ENCODE measurements around the gene WDR88.

The WDR88 gene

DNA sequence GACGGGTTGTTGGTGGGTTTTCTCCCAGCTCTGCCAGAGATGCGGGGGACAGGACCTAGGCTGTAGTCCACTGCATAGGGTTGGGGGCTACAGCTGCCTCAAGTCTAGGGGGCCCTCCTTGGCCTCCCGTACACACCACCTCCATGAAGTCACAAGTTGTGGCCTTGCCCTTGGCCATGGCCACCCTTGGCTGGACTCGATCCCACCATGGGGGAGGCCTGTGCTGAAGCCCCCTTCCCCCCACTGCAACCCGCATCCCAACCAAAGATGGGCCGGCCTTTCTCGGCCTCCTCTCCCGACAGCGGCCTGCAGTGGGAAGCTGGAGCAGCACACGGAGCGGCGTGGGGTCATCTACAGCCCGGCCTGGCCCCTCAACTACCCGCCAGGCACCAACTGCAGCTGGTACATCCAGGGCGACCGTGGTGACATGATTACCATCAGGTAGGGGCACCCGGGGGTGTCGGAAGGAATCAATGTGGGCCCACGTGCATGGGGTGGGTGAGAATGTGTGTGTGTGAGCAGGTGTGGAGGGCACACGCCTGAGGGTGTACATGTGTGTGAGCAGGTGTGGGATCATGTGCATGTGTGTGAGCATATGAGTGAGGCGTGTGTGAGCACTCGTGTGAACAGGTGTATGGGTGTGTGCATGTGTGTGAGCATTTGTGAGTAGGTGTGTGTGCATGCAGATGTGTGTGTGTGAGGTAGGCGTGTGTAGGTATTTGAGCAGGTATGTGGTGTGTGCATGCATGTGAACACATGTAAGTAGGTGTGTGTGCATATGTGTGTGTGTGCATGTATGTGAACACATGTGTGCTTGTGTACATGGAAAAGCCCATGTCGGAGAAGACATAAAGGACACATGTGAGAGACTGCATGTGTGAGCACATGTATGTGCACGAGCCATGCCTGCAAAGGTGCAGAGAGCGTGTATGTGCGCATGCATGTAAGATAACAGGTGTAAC lies 70.9 kb downstream of the WDR88 start:
- Histone ChIP-seq H2AFZ (ENCODE audit: low read depth, low read length) (no peak overlapping the region), H3K4ac (ENCODE audit: low read depth in 1 of 2, low read length in 2 of 2) (no peak overlapping the region), H3K4me1 (ENCODE audit: control insufficient read depth, insufficient read depth, low read depth, low read length) (peaks cover 9% of the 10 kb centered on the region), H3K14ac (ENCODE audit: low read length in 2 of 2) (no peak overlapping the region), H3K4me2 (ENCODE audit: low read length, poor library complexity, severe bottlenecking) (no peak overlapping the region), H3K79me1 (replicated peaks; ENCODE audit: low read length, poor library complexity, severe bottlenecking) (no peaks in the 10 kb centered on the region), H2BK12ac (ENCODE audit: low read length in 2 of 2) (no peak overlapping the region), H3K27ac (ENCODE audit: low read length, poor library complexity, severe bottlenecking) (no peak overlapping the region), H3K18ac (ENCODE audit: low read depth in 1 of 2, low read length in 2 of 2) (no peak overlapping the region), H4K8ac (ENCODE audit: low read length) (no peak overlapping the region), H2BK120ac (ENCODE audit: low read depth, low read length) (no peak overlapping the region), H2BK5ac (ENCODE audit: low read depth, low read length, poor library complexity, severe bottlenecking) (no peak overlapping the region), H4K91ac (ENCODE audit: low read length) (peak overlapping the region; percentile 19), H3K27me3 (ENCODE audit: control insufficient read depth in 1 of 2, insufficient read depth in 1 of 2, low read length in 2 of 2) (no peaks in the 10 kb centered on the region), H3K4me3 (ENCODE audit: insufficient read depth in 1 of 2, low read depth in 1 of 2, low read length in 2 of 2) (no peak overlapping the region), H2BK15ac (ENCODE audit: low read depth, poor library complexity, severe bottlenecking) (no peak overlapping the region), H2AK5ac (ENCODE audit: low read length, severe bottlenecking) (no peak overlapping the region), H3K9me3 (ENCODE audit: control insufficient read depth, low read length) (no peaks in the 10 kb centered on the region), H3K23ac (ENCODE audit: low read length in 2 of 2) (no peak overlapping the region), H3K36me3 (ENCODE audit: control insufficient read depth in 1 of 2, insufficient read depth in 2 of 2, low read depth in 1 of 2, low read length in 2 of 2) (peaks cover 39 to 73% of the 10 kb centered on the region in 2 experiments), H3K9ac (ENCODE audit: low read length) (no peak overlapping the region)
- 95% methylated on average over 27 of the region's 27 CpGs for WGBS
- DNase-seq = no peak

DNA sequence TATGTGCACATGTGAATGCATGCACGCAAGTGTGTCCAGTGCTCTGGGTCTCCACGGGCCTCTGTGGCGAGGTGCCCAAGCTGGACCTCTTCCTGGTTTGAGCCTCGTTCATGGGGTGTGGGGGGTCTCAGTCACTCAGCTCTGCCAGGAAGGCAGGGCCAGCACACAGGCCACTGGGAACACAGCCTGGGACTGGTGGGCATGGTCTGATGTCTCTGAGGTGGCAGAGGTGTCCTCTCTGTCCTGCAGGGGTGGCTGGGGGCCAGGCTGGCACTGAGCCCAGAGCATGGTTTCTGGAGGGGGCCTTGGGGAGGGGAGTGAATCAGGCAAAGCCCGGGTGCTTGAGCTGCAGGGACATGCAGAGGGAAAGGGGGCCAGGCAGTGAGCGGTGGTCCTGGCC lies 71.6 kb downstream of the WDR88 start:
- H2AFZ ChIP-seq (ENCODE audit: low read depth, low read length) = no peak overlapping the region
- no peak overlapping the region for H3K4me3 ChIP-seq (ENCODE audit: insufficient read depth in 1 of 2, low read depth in 1 of 2, low read length in 2 of 2)
- H2BK120ac ChIP-seq (ENCODE audit: low read depth, low read length) = no peak overlapping the region
- H3K9ac ChIP-seq (ENCODE audit: low read length) = no peak overlapping the region
- H4K8ac ChIP-seq (ENCODE audit: low read length) = no peak overlapping the region
- no peak overlapping the region for H3K4me2 ChIP-seq (ENCODE audit: low read length, poor library complexity, severe bottlenecking)
- H3K9me3 ChIP-seq (ENCODE audit: control insufficient read depth, low read length) = no peaks in the 10 kb centered on the region
- H3K14ac ChIP-seq (ENCODE audit: low read length in 2 of 2) = no peak overlapping the region
- H3K4me1 ChIP-seq (ENCODE audit: control insufficient read depth, insufficient read depth, low read depth, low read length) = peaks cover 9% of the 10 kb centered on the region
- no peak overlapping the region for H3K23ac ChIP-seq (ENCODE audit: low read length in 2 of 2)
- no peak overlapping the region for H2BK12ac ChIP-seq (ENCODE audit: low read length in 2 of 2)
- no peak overlapping the region for H4K91ac ChIP-seq (ENCODE audit: low read length)
- peaks cover 36 to 69% of the 10 kb centered on the region in 2 experiments for H3K36me3 ChIP-seq (ENCODE audit: control insufficient read depth in 1 of 2, insufficient read depth in 2 of 2, low read depth in 1 of 2, low read length in 2 of 2)
- DNase-seq = no peak
- 96% methylated on average over 6 of the region's 6 CpGs for WGBS
- H2BK5ac ChIP-seq (ENCODE audit: low read depth, low read length, poor library complexity, severe bottlenecking) = no peak overlapping the region
- H2BK15ac ChIP-seq (ENCODE audit: low read depth, poor library complexity, severe bottlenecking) = no peak overlapping the region
- no peak overlapping the region for H3K27ac ChIP-seq (ENCODE audit: low read length, poor library complexity, severe bottlenecking)
- no peak overlapping the region for H2AK5ac ChIP-seq (ENCODE audit: low read length, severe bottlenecking)
- H3K27me3 ChIP-seq (ENCODE audit: control insufficient read depth in 1 of 2, insufficient read depth in 1 of 2, low read length in 2 of 2) = no peaks in the 10 kb centered on the region
- H3K4ac ChIP-seq (ENCODE audit: low read depth in 1 of 2, low read length in 2 of 2) = no peak overlapping the region
- no peaks in the 10 kb centered on the region for H3K79me1 ChIP-seq (replicated peaks; ENCODE audit: low read length, poor library complexity, severe bottlenecking)
- no peak overlapping the region for H3K18ac ChIP-seq (ENCODE audit: low read depth in 1 of 2, low read length in 2 of 2)

DNA sequence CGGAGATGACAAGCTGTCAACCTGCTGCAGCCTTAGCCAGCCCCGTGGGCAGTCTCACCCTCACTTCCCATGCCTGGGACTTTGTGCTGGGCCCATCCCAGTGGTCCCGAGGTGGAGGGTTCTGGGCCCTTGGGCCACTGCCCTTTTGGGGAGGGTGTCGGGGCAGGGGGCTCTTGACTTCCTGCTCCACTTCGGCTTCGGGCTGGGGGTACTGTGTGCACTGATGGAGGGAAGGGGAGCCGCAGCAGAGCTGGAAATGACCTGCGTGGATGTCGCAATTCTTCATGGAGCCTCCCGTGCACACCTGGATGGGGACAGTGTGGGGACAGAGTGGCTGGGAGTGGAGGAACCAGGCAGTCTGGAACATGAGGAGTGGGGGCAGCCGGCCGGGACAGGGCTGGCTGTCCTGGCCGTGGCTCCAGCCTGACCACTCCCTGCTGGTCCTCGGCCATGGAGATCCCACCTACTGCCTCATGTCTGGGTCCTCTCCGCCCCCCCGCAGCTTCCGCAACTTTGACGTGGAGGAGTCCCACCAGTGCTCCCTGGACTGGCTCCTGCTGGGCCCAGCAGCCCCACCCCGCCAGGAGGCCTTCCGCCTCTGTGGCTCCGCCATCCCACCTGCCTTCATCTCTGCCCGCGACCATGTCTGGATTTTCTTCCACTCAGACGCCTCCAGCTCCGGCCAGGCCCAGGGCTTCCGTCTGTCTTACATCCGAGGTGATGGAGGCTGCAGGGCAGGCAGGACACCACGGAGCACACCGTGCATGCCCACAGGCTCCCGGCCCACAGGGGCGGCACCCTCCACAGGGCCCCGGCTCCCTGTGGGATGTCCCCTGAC lies 72.4 kb downstream of the WDR88 start:
- Histone ChIP-seq H3K79me1 (replicated peaks; ENCODE audit: low read length, poor library complexity, severe bottlenecking) (no peaks in the 10 kb centered on the region), H3K23ac (ENCODE audit: low read length in 2 of 2) (no peak overlapping the region), H4K8ac (ENCODE audit: low read length) (no peak overlapping the region), H3K27me3 (ENCODE audit: control insufficient read depth in 1 of 2, insufficient read depth in 1 of 2, low read length in 2 of 2) (no peaks in the 10 kb centered on the region), H3K9ac (ENCODE audit: low read length) (no peak overlapping the region), H3K14ac (ENCODE audit: low read length in 2 of 2) (no peak overlapping the region), H3K4me1 (ENCODE audit: control insufficient read depth, insufficient read depth, low read depth, low read length) (peaks cover 9% of the 10 kb centered on the region), H3K4me3 (ENCODE audit: insufficient read depth in 1 of 2, low read depth in 1 of 2, low read length in 2 of 2) (peak overlapping the region in 1 of 2 experiments; percentile 10), H2BK5ac (ENCODE audit: low read depth, low read length, poor library complexity, severe bottlenecking) (no peak overlapping the region), H2AFZ (ENCODE audit: low read depth, low read length) (no peak overlapping the region), H3K18ac (ENCODE audit: low read depth in 1 of 2, low read length in 2 of 2) (no peak overlapping the region), H3K36me3 (ENCODE audit: control insufficient read depth in 1 of 2, insufficient read depth in 2 of 2, low read depth in 1 of 2, low read length in 2 of 2) (peaks cover 29 to 63% of the 10 kb centered on the region in 2 experiments), H3K4me2 (ENCODE audit: low read length, poor library complexity, severe bottlenecking) (no peak overlapping the region), H3K4ac (ENCODE audit: low read depth in 1 of 2, low read length in 2 of 2) (no peak overlapping the region), H2BK120ac (ENCODE audit: low read depth, low read length) (no peak overlapping the region), H2BK15ac (ENCODE audit: low read depth, poor library complexity, severe bottlenecking) (no peak overlapping the region), H2AK5ac (ENCODE audit: low read length, severe bottlenecking) (no peak overlapping the region), H4K91ac (ENCODE audit: low read length) (no peak overlapping the region), H3K9me3 (ENCODE audit: control insufficient read depth, low read length) (no peaks in the 10 kb centered on the region), H3K27ac (ENCODE audit: low read length, poor library complexity, severe bottlenecking) (no peak overlapping the region), H2BK12ac (ENCODE audit: low read length in 2 of 2) (no peak overlapping the region)
- 92% methylated on average over 32 of the region's 32 CpGs for WGBS
- DNase-seq = no peak

DNA sequence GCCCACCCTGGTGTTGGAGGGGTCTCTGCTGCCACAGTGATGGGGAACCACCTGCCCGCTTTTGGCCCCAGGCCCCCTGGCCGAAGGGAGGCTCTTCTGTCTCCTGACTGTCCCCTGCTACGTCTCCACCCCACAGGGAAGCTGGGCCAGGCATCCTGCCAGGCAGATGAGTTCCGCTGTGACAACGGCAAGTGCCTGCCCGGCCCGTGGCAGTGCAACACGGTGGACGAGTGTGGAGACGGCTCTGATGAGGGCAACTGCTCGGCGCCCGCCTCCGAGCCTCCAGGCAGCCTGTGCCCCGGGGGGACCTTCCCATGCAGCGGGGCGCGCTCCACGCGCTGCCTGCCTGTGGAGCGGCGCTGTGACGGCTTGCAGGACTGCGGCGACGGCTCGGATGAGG lies 73.2 kb downstream of the WDR88 start:
- H3K4ac ChIP-seq (ENCODE audit: low read depth in 1 of 2, low read length in 2 of 2) = no peak overlapping the region
- H3K9me3 ChIP-seq (ENCODE audit: control insufficient read depth, low read length) = no peaks in the 10 kb centered on the region
- H4K8ac ChIP-seq (ENCODE audit: low read length) = no peak overlapping the region
- H3K4me3 ChIP-seq (ENCODE audit: insufficient read depth in 1 of 2, low read depth in 1 of 2, low read length in 2 of 2) = peak overlapping the region in 1 of 2 experiments; percentile 37
- no peaks in the 10 kb centered on the region for H3K79me1 ChIP-seq (replicated peaks; ENCODE audit: low read length, poor library complexity, severe bottlenecking)
- peaks cover 29 to 63% of the 10 kb centered on the region in 2 experiments for H3K36me3 ChIP-seq (ENCODE audit: control insufficient read depth in 1 of 2, insufficient read depth in 2 of 2, low read depth in 1 of 2, low read length in 2 of 2)
- WGBS = 96% methylated on average over 27 of the region's 27 CpGs
- no peak for DNase-seq
- no peak overlapping the region for H4K91ac ChIP-seq (ENCODE audit: low read length)
- H3K23ac ChIP-seq (ENCODE audit: low read length in 2 of 2) = no peak overlapping the region
- peaks cover 4% of the 10 kb centered on the region for H3K4me1 ChIP-seq (ENCODE audit: control insufficient read depth, insufficient read depth, low read depth, low read length)
- no peak overlapping the region for H3K4me2 ChIP-seq (ENCODE audit: low read length, poor library complexity, severe bottlenecking)
- no peak overlapping the region for H3K27ac ChIP-seq (ENCODE audit: low read length, poor library complexity, severe bottlenecking)
- H2BK12ac ChIP-seq (ENCODE audit: low read length in 2 of 2) = no peak overlapping the region
- no peak overlapping the region for H3K9ac ChIP-seq (ENCODE audit: low read length)
- no peak overlapping the region for H3K18ac ChIP-seq (ENCODE audit: low read depth in 1 of 2, low read length in 2 of 2)
- no peak overlapping the region for H2BK5ac ChIP-seq (ENCODE audit: low read depth, low read length, poor library complexity, severe bottlenecking)
- H3K14ac ChIP-seq (ENCODE audit: low read length in 2 of 2) = no peak overlapping the region
- H2BK15ac ChIP-seq (ENCODE audit: low read depth, poor library complexity, severe bottlenecking) = no peak overlapping the region
- no peaks in the 10 kb centered on the region for H3K27me3 ChIP-seq (ENCODE audit: control insufficient read depth in 1 of 2, insufficient read depth in 1 of 2, low read length in 2 of 2)
- H2AFZ ChIP-seq (ENCODE audit: low read depth, low read length) = no peak overlapping the region
- no peak overlapping the region for H2AK5ac ChIP-seq (ENCODE audit: low read length, severe bottlenecking)
- no peak overlapping the region for H2BK120ac ChIP-seq (ENCODE audit: low read depth, low read length)
